GM21737 (cell line): ENCODE data around the gene FAM90A1.
"Not testable (repeated sequence)": the region's sequence is repeated elsewhere in the genome, so short reads cannot be mapped to it uniquely, and the experiment has no call there.

Experiments used
- ATAC-seq: cut with Tn5 transposase; IDR thresholded peaks from one replicate; pipeline ENCODE4 v1.9.1; 2021; ENCODE audit warnings: mild to moderate bottlenecking, moderate library complexity; ENCODE audit not compliant: unreplicated experiment

The FAM90A1 gene

GRCh38 chr12:8233935-8234495 lies 6.6 kb upstream of the FAM90A1 start:
- ATAC-seq = not testable (repeated sequence)

GRCh38 chr12:8233300-8233855 lies 6.0 kb upstream of the FAM90A1 start:
- not testable (repeated sequence) for ATAC-seq

GRCh38 chr12:8231666-8232608 lies 4.5 kb upstream of the FAM90A1 start:
- not testable (repeated sequence) for ATAC-seq

GRCh38 chr12:8231049-8231448 lies 3.6 kb upstream of the FAM90A1 start:
- ATAC-seq = not testable (repeated sequence)

- not testable (repeated sequence) for ATAC-seq
Measured at GRCh38 chr12:8229486-8229885, 2.1 kb upstream of the FAM90A1 start.

GRCh38 chr12:8228607-8229006 lies 1.2 kb upstream of the FAM90A1 start:
- not testable (repeated sequence) for ATAC-seq

GRCh38 chr12:8227732-8228077 lies 287 bp upstream of the FAM90A1 start:
- ATAC-seq = not testable (repeated sequence)

- no peak for ATAC-seq
Measured at GRCh38 chr12:8226355-8226754, 1.1 kb downstream of the FAM90A1 start.

- not testable (repeated sequence) for ATAC-seq
Measured at GRCh38 chr12:8224782-8225181, 2.6 kb downstream of the FAM90A1 start.

GRCh38 chr12:8223646-8224045 lies 3.8 kb downstream of the FAM90A1 start:
- ATAC-seq = not testable (repeated sequence)

GRCh38 chr12:8222303-8222702 lies 5.1 kb downstream of the FAM90A1 start:
- not testable (repeated sequence) for ATAC-seq

GRCh38 chr12:8221844-8222243 lies 5.6 kb downstream of the FAM90A1 start:
- not testable (repeated sequence) for ATAC-seq

- not testable (repeated sequence) for ATAC-seq
Measured at GRCh38 chr12:8221375-8221774, 6.0 kb downstream of the FAM90A1 start.

GRCh38 chr12:8218711-8219382 lies 8.6 kb downstream of the FAM90A1 start:
- ATAC-seq = not testable (repeated sequence)

GRCh38 chr12:8197685-8198308 lies 29.6 kb downstream of the FAM90A1 start:
- ATAC-seq = not testable (repeated sequence)

GRCh38 chr12:8188088-8188487 lies 39.3 kb downstream of the FAM90A1 start:
- not testable (repeated sequence) for ATAC-seq

GRCh38 chr12:8184206-8184605 lies 43.2 kb downstream of the FAM90A1 start:
- not testable (repeated sequence) for ATAC-seq

GRCh38 chr12:8183346-8183745 lies 44.1 kb downstream of the FAM90A1 start:
- not testable (repeated sequence) for ATAC-seq

GRCh38 chr12:8182923-8183322 lies 44.5 kb downstream of the FAM90A1 start:
- ATAC-seq = not testable (repeated sequence)

GRCh38 chr12:8181271-8181670 lies 46.1 kb downstream of the FAM90A1 start:
- not testable (repeated sequence) for ATAC-seq
